Loucy (cell line): ENCODE data around the gene C1QTNF12.

Experiments used
- EZH2phosphoT487 ChIP-seq: fragments of 200-600 bp; IDR thresholded peaks from 2 replicates; pipeline ENCODE4 v1.6.1; 2018; ENCODE audit warnings: antibody characterized with exemption, mild to moderate bottlenecking, moderate library complexity, borderline replicate concordance
- TF ChIP-seq, protein P1 (sequence below): fragments of 200-600 bp; sonication (generic); conservative IDR thresholded peaks from 2 replicates; pipeline ENCODE4 v1.5.1; 2014; ENCODE audit warnings: mild to moderate bottlenecking, antibody characterized with exemption, low read length

DNA sequence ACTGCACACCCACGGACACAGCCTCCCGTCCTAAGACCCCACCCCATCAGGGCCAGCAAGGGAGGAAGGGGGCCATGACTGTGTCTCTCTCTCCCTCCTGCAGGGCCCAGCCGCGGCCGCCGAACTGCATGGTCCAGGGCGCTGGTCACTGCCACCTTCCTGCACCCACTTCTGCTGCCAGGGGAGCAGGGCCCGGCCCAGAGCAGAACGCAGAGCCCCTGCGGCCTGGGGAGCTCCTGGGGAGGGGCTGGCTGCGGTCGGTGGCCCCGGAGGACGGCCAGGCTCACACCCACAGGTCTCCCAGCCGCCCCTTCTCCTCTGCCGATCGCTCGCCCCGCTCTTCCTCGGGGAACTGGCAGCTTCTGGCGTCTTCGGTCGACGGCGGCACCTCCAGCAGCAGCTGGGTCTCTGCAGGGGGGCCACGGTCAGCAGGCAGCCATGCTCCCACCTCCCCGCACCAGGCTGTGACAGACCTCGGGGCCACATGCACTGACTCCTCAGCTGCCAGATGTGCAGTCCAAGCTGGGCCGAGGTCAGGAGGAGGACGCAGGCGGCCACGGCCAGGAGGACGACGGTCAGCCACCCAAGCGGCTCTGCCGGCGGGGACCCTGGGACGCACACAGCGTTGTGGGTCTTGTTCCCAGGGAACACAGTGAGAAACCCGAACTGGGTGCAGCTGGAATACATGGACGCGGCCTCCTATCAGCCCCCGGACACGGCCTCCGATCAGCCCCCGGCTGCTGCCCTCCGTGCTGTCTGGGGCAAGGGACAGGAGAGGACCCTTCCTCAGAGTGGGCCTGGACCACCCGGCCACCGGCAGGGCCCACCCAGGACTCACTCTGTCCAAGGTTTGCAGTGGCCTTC, 42.7 kb downstream of the C1QTNF12 start:
- TF ChIP-seq, protein P1, sequence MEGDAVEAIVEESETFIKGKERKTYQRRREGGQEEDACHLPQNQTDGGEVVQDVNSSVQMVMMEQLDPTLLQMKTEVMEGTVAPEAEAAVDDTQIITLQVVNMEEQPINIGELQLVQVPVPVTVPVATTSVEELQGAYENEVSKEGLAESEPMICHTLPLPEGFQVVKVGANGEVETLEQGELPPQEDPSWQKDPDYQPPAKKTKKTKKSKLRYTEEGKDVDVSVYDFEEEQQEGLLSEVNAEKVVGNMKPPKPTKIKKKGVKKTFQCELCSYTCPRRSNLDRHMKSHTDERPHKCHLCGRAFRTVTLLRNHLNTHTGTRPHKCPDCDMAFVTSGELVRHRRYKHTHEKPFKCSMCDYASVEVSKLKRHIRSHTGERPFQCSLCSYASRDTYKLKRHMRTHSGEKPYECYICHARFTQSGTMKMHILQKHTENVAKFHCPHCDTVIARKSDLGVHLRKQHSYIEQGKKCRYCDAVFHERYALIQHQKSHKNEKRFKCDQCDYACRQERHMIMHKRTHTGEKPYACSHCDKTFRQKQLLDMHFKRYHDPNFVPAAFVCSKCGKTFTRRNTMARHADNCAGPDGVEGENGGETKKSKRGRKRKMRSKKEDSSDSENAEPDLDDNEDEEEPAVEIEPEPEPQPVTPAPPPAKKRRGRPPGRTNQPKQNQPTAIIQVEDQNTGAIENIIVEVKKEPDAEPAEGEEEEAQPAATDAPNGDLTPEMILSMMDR: no peak
- no peak for TF ChIP-seq EZH2phosphoT487
